NCI-H510A treated with DMSO at 0.1 percent for 48 hours (cell line): ENCODE measurements around the gene GFRA1.

ENCODE experiments used
- DNase-seq: peaks from one replicate; lab custom pipeline; 2025; lab: John Stamatoyannopoulos, UW

Gene GFRA1

DNA sequence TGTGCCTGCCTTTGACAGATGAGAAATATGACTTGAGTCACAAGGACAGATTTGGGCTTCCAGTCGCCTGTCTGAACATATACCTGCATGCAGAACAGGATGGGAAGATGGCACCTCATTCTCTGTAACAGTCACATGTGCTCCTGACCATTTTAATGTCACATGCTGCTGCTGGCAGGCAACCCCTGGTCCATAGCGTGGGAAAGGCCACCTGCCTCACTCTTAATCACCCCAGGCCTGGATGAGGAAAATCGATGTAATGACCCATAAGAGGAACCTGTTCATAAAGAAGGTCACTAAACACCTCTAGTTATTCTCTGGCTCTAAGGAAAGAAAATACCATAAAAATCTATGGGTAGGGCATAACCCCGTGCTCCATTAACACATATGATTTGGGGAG, 110.2 kb downstream of the GFRA1 start:
- DNase-seq: no peak

DNA sequence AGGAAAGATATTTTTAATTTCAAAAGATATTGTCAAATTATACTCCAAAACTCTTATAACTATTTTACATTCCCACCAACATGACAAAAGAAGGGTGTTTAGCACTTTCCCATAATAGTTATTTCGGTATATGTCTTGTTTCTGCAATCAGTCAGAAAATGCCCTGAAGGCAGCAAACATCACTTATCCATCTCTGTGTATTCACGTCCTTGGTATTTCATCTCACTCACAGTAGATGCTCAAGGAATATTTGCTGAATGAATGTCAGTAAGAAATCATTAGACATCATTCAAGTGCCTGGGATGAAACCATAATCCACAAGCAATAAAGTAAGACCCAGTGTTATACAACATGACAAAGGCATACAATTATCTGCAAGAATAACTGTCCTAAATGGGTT, 112.7 kb downstream of the GFRA1 start:
- no peak for DNase-seq

DNA sequence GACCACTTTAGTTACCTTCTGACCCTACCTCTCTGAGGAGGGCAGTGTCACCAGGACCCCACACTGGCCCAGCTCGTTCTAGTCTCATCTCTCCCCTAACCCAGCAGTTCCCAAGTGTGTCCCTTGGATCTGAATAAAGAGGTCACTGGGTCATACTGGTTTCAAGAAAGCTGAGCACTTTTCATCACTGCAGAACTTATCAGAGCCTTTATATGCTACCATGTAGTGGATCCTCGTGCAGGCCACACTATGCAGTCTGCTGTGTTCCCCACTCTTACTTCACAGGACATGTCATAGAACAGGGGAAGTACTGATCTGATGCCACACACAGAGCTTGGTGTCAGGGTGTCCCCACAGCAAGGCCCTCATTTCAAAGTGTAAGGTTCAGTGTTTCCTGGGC, 113.8 kb downstream of the GFRA1 start:
- no peak for DNase-seq

DNA sequence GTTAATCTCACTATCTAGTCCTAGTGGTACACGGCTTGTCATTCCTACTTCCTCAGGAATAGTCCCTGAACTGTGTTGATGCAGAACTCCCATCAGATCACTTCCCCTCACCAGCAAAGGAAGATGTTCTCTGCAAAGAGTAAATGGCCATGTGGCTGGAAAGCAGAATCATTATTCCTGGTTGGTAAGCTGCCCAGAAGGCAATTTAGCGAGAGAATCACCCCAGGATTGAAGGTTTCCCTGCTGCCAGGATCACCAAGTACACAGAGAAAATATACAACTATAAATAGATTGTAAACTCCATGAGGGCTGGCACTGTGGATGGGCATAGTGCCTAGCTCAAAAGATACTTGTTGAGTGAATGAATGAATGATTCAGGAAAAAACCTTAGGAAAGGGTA, 115.0 kb downstream of the GFRA1 start:
- DNase-seq: no peak

DNA sequence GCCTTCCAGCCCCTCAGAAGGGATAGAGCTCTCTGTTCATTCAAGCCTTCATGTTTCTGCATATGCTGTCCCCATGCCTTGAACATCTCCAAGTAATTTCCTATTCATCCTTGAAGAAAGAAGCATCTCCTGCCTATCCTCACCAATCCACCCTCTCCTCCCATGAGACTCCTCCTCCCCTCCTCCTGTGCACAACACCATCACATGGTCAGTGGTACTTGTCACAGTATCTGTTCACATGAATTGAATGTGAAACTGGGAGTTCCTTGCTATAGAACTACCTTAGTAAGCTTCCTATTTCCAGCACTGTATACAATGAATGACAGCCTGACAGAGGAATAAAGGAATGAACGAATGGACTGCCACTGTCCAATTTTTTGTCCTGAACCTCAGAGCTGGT, 115.5 kb downstream of the GFRA1 start:
- no peak for DNase-seq

DNA sequence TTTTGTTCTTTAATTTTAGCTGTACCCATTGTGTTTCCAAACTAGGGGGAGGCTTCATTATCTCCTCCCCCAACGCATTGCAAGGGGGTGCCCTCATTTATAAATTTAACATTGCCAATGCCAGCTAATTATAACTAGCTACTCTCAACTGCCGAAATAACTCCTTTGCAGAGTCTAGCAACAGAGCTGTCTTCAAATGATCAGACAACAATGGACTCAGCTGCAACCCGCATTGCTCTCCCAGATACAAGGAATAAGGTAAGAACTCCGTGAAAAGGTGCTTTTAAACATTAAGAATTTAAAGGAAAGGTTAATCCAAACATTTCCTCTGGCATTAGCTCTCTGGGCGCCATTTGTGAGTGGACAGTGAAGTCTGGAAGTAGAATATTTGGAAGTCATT, 116.2 kb downstream of the GFRA1 start:
- no peak for DNase-seq

DNA sequence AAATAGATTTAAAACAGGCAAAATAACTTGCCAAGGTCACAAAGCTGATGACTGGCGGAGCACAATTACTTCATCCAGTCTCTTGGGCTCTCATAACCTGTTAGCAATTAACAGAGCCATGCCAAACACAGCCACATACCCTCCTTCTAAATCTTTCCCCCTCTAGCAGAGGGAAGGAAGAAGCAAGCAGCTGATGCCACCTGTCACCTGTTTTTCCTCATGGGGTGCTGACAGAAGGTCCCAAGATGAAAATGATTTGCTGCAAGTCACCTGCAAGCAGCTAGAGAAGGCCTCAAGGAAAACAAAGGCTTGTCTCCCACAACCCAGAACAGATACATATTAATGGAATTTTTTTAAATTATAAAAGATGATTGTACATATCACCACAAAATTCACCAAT, 117.8 kb downstream of the GFRA1 start:
- DNase-seq: no peak

DNA sequence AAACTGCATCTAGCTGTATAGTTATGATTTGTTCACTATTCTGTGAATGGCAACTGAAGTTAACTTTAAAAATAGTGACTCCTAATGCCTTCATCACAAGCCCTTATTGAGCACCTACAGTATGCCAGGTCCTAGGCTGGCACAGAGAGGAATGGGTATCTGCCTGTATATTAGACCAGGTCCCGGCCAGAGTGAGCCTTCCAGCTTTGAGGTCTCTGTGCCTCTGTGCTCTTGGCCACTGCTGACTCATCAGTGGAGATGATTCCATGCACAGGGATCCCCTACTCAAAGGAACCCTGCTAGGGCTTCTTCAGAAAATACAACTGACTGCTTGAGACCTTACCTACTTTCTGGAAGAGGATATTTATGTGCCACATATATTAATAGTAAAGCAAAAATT, 118.4 kb downstream of the GFRA1 start:
- no peak for DNase-seq

DNA sequence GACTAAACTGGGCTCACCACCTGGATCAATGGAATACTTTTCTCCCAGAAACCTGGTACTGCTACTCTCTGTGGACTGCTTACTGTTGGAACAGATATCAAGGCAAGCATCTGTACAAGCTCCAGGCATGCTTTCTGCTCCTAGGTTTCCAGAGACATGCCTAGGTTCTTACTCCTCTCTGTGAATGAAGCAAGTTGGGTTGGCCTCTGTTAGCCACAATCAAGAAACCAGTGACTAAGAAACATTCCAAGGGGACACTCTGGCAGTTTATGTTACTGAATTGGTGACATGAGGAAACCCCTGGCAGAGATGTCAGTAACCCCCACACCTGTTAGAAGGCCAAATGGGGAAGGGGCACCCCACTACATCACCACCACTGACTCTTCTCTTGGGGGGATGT, 121.9 kb downstream of the GFRA1 start:
- DNase-seq: no peak

DNA sequence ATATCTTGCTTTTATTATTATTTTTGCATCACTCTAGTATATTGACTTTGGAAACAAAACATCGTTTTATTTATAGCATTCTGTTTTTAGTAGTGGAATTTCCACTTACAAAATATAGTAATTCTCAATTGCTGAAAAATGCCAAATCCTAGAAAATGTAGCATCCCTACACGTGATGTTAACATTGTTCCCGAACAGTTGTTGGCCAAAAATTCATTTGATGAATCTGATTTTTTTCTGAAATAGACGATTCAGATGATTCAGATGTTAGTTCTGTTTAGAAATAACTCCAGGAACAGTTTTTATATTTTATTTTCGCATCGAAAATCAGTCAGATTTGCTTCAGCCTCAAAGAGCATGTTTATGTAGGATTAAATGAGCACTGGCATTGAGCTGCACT, 122.4 kb downstream of the GFRA1 start:
- no peak for DNase-seq

DNA sequence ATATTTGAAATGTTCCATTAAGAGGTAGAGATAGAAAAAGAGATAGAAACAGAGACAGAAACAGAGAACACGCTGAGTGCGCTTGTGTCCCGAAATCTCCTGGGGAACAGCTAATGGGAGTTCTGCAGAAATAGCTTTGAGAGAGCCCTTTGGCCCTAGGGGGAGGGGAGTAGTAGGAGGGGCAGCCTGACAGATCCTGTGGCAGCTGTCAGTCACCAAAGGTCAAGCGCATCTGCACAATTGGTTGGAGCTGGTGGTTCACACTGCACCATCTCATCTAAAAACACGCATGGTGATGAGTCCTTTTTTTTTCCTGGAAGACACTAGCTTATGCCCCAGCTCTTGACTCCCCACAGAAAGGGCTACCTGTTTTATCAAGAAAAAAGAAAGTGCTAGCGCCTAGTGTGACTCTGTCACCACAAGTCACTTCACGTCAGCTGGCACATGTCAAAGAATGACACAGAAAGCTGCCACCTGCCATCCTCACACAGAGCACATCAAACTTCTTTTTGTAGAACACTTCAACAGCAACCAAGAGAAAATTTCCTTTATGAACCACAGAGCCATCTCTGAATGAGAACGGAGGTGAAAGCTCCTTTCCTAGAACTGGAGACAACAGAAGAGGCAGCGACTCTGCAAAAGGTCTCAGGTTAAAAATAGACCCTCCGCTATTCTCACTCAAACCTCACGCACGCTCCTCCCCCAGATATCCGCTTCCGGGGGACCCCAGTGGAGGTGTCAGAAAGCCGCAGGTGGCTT, 125.7 kb downstream of the GFRA1 start:
- DNase-seq: no peak

DNA sequence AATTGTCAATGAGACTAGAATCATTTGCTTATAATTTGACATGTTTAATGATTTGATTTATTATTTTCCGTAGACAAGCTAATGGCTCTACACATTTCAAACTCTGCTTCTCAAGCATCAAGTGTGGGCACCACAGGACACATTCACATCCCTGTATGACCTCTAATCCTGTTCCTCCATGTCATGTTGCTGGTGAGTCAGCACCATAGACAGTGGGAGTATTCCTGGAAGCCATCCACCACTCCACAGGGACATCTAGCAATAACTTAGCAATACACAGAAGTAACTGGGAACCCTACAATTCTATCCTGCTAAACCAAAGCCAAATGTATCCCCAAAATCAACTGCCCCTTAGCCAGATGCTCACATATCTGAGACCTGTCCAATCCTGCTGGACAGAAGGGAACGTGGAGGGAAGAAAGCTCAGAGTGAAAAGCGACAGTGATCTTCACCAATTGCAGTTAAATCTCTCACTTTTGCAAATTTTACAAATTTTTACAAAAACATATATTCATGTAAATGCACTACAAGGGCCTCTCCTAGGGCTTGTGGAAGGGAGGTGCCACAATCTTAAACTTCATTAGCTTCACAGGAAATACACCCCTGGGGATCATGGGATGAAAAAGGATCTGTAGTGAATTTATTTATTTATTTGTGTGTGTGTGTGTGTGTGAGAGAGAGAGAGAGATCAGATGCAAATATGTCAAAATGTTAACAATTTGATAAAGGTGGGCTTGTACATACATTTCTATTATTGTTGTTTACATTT, 126.5 kb downstream of the GFRA1 start:
- DNase-seq: no peak

DNA sequence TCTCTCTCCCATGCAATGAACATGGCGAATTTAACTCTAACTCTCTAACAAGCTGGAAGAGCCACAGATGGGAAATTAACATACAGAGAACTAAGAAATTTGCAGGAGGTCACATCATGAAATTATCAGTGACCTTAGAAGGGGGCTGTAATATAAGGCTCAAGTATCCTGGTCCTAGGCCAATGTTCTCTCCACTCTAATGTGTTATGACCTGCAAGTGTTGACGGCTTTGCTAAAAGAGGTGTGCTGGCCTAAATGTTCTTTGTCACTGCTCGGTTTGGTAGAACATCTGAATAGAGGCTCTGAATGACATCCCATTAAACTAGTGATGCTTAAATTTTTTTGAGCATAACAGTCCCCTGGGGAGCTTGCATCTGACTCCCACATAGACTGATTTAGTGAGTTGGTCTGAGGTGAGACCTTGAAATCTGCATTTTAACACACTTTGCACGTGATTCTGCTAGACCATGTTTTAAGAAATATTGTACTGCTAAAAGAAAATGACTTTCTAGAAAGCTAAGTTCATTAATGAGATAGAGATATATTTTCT, 129.3 kb downstream of the GFRA1 start:
- DNase-seq: no peak

DNA sequence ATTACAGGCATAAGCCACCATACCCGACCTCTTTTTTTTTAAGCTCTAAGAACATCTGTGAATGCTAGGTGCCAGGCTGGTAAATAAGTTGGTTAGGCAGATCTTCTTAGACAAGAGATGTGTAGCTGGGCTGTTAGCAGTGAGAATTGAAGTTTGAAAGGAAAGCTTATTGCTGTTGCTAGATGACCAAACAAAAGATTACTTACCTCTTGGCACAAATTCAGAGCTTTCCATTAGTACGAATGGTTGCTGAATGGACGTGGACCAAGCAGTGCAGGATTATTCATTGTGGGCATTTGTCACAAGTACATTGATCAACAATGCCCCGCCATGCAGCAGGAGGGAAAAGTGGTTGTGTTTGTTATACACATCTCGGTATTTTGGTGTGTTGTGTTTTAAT, 131.2 kb downstream of the GFRA1 start:
- no peak for DNase-seq

DNA sequence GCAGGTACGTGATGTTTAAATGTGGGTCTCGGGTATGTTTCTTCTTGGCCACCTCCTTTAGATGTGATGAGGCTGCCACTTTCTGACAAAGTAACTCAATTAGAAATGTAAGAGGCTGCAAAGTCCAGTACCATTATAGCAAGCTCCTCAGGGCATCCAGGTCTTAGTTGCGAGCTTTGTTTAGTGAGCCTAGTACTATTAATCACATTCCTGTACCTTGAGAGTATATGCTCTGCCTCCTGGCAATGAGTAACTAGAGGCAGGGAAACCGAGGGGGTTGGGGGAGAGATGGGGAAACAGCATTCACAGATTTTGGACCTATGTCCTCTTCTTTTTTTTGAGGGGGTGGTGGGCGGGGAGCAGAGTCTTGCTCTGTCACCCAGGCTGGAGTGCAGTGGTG, 131.8 kb downstream of the GFRA1 start:
- no peak for DNase-seq

DNA sequence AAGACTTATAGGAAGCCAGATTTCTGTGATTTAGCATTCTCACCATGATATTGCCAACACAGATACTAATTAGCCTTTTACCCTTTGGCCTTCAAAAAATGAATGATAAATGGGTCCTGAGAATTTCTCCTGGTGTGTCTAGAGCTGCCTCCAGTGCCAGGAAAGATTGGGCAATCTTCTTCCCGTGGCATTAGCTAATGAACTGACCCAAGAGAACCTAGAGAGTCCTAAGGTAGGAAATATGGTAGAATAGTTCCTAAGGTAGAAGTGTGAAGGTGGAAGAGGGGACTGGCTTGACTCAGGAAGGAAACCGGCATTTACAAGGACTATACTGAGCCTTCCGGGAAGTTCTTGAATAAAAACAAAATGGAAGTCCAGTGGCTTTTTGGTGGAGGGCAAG, 133.1 kb downstream of the GFRA1 start:
- DNase-seq: no peak

DNA sequence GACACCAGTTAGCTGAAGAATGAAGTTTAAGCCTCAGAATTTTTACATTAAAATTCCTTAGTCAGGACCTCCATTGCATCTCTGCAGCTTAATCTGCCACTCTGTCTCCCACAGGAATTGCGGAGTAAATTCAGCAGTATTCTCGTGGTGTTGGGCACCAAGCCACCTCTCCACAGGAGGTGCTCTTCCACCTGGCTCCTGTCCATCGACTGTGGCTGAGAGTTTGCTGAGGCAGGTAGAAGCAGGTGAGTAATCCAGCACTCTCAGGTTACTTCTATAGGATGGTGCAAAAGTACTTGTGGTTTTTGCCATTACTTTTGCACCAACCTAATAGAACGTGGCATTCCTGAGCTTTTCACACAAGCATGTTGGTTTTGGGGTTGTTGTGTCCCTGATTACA, 134.1 kb downstream of the GFRA1 start:
- DNase-seq: peak; percentile 70

DNA sequence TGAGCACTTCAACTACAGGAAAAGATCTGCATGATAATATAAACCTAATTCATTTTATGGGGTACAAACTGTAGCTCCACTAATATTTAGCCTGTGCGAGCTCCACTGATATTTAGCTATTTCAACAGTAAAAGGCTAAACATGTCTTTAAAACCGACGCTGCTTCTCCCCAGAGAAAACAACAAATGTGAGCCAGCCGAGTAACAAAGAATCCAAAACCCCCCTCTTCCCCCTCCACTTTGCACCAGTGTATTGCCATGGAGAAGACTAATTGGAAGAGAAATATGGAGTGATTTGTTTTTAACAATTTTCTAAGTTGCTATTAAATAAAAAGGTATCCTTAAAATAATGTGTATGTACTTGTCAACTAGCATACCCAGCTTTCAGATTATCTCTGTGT, 136.7 kb downstream of the GFRA1 start:
- DNase-seq: no peak

DNA sequence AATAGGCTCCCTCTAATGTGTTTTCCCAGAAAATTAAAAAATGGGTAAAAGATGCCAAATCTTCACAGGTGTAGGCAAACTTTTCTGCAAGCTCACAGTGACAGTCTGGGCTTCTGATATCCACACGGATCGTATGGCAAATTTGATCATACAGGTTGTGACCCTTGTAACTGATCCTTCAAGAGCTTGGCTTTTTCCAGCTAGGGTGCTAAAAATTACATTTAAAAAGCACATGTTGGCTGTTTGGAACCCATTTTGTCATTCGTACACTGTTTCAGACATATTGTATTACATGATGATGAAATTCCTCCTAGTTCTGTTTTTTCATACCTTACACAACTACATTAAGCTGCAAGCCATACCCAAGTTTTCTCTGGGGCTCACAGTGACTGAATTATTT, 138.7 kb downstream of the GFRA1 start:
- DNase-seq: no peak

DNA sequence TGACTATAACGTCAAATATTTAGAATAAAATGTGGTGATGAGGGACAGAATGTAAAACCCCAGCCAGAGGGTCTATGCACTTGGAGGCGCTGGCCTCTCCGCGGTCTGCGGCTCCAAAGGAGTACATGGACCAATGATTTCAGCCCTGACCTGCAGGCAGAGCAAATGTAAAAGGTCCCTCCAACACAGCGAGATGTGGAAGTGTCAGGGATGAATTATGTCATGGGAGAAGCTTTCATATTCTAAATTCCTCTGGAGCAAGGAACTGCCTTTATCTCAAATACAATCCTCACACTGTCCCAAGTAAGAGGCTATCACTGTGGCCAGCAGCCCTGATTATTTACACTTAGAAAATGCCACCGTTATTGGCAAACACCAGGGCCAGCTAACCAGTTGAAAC, 139.4 kb downstream of the GFRA1 start:
- DNase-seq: no peak

DNA sequence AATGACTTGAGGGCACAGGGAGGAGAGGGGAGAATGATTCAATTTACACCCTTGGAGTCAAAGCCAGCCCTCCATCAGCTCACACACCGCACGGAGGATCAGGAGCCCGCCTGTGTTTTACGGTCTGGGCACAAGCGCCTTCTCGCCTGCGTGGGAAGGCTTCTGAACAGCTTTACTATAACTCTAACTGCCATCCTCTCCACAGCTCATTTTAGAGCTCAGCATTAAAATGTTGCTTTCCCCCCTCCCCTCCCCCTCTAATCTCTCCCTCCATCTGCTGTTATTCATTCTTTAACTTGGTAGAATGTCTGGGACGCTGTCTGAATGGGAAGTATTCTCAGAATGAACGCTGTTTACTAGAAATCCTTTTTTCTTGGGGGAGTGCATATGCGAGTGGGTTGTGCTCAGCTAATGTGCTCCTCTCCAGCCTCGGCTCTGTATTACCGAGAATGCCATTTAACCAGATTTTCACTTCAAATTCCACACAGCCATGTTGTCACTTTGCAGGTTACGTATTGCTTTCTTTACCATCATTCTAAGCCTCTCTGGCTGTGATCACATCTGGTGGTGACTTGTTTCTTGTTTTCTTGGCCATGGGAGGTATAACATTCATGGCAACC, 140.1 kb downstream of the GFRA1 start:
- DNase-seq: no peak

DNA sequence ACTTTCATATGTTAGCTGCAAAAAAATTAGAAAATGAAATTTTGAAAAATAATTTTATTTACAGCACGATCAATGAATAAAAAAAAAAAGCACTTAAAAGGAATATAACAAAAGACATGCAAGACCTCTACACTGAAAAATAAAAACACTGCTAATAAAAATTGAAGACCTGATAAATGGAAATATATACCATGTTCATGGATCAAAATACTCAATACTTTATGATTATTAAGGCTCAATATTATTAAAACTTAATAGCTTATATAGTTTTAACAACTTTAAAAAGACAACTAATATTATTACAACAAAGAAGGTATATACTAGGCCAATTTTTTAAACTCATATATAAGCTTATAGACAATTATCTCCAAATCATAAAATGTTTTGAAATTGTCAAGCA, 143.0 kb downstream of the GFRA1 start:
- no peak for DNase-seq
